Mammary epithelial cell (primary cell): ENCODE results near the gene GDF10.

Source experiments
- CTCF ChIP-seq, 2 donors: IDR thresholded peaks in 1 of 2; conservative IDR thresholded peaks in 1 of 2; 2 replicates each; pipeline ENCODE4 v1.5.1; 2011 to 2012; ENCODE audit warnings: inconsistent platforms in 2 of 2, low read length in 2 of 2, mild to moderate bottlenecking in 2 of 2, control low read depth in 1 of 2, low read depth in 1 of 2; ENCODE audit not compliant: insufficient read depth in 1 of 2; ENCODE audit errors: extremely low read depth in 1 of 2
- EZH2 ChIP-seq: IDR thresholded peaks from 2 replicates; pipeline ENCODE4 v1.6.1; 2012; ENCODE audit warnings: low read length, inconsistent platforms, borderline replicate concordance

- no peak for TF ChIP-seq CTCF (conservative IDR thresholded peaks at IDR 0.05 in 1 of 2, IDR thresholded peaks at IDR 0.05 in 1 of 2; ENCODE audit: extremely low read depth in 1 of 2, insufficient read depth in 1 of 2, low read depth in 1 of 2, low read length in 2 of 2)
- no peak for TF ChIP-seq EZH2
Observed at GRCh38 chr10:47358457-47358856, 58.5 kb downstream of the GDF10 start.
